Cardiac fibroblast (primary cell): Measurements from ENCODE around the gene LUC7L.

Experiments used
- DNase-seq, 2 donors: peaks; one replicate each; pipeline versions ENCODE4 v3.0.0 to v3.0.0-alpha.2; 2010; ENCODE audit warnings: low read depth in 2 of 2
- H3K4me3 ChIP-seq, 2 donors: replicated peaks in 1 of 2; 1 replicate in 1 of 2; 2 replicates in 1 of 2; pipeline ENCODE4 v1.5.1; 2011; ENCODE audit warnings: low read depth in 2 of 2, low read length in 2 of 2, mild to moderate bottlenecking in 2 of 2, moderate library complexity in 1 of 2
- CTCF ChIP-seq: IDR thresholded peaks from one replicate; pipeline ENCODE4 v1.5.1; 2011; ENCODE audit warnings: low read depth, mild to moderate bottlenecking, low read length, inconsistent platforms

Gene LUC7L

GRCh38 chr16:194516-194915 lies 34.7 kb downstream of the LUC7L start:
- no peak for TF ChIP-seq CTCF
- DNase-seq: peak in 1 of 2 donors; percentile 49
- H3K4me3 ChIP-seq: no peak overlapping the region

GRCh38 chr16:193441-193840 lies 35.8 kb downstream of the LUC7L start:
- no peak for DNase-seq
- no peak for TF ChIP-seq CTCF
- no peak overlapping the region for H3K4me3 ChIP-seq

- no peak for TF ChIP-seq CTCF
- no peak overlapping the region for H3K4me3 ChIP-seq
- DNase-seq: no peak
Measured at GRCh38 chr16:192686-193085, 36.6 kb downstream of the LUC7L start.

DNA sequence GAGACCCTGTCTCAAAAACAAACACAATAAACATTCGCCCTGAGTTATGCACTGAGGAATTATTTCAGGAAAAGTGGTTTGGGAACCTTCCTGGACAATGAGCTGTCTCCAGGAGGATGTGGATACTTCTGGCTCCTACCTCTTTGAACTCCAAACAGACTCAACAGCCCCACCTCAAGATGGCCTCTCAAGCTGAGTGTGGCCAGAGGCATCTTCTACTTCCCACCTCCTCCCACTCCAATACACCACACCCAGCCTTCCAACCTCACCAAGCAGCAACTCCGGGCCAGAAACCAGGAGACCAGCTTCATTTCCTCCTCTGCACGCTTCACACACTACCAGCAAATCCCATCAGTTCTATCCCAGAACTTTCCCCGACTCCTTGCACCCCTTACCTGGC lies 37.4 kb downstream of the LUC7L start:
- DNase-seq: no peak
- no peak overlapping the region for H3K4me3 ChIP-seq
- TF ChIP-seq CTCF: no peak

DNA sequence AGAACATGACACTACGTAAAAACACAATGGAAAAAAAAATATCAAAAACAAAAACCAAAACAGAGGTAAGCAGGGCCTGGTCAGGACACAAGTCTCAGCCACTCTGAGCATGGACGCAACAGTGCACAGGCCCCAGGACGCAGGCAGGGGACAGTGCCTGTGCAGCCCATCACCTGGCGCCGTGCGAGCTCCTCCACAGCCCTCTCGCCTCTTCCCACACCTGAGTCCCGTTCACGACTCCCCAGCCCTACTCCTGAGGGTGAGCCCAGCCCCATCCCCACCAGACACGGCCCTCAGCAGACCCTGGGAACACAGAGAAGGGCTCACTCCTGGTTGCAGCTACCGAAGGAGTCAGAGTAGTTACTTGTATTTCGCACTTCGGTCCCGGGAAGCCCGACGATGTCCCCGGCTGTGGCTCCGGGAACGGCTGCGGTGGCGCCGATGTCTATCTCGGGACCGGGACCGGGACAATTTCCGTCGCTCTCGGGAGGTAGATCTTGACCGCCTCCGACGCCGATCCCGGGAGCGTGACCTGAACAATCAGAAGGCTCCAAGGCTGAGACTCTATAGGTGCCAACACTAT lies 39.6 kb downstream of the LUC7L start:
- H3K4me3 ChIP-seq: no peak overlapping the region
- TF ChIP-seq CTCF: no peak
- DNase-seq: no peak

- no peak overlapping the region for H3K4me3 ChIP-seq
- DNase-seq: no peak
Measured at GRCh38 chr16:188674-189073, 40.6 kb downstream of the LUC7L start.

More at GRCh38 chr16:188674-189073, 40.6 kb downstream of the LUC7L start:
- no peak for TF ChIP-seq CTCF
